Left renal pelvis (tissue), 4 donors: ENCODE results near the gene EHMT2. TPM values are rescaled to one million over a fixed set of nuclear protein-coding genes. Genes with fewer than 3 reads are reported as not detected.
"Not testable (repeated sequence)": the region's sequence is repeated elsewhere in the genome, so short reads cannot be mapped to it uniquely, and the experiment has no call there.

ENCODE experiments used
- DNase-seq, 4 donors: peaks; one replicate each; pipeline ENCODE4 v3.0.0-alpha.2; 2013; ENCODE audit warnings: low read depth in 4 of 4, low spot score in 3 of 4
- polyA plus RNA-seq, 4 donors: library from polyadenylated mRNA; unstranded; fragments of 120-200 nt; gene quantifications; one replicate each; pipeline ENCODE4 v1.2.1, GENCODE V29; 2013; ENCODE audit not compliant: insufficient read length in 4 of 4

EHMT2 gene
- polyA plus RNA-seq, 4 donors, result 69.0 to 99.0 (median 77.6) TPM

DNA sequence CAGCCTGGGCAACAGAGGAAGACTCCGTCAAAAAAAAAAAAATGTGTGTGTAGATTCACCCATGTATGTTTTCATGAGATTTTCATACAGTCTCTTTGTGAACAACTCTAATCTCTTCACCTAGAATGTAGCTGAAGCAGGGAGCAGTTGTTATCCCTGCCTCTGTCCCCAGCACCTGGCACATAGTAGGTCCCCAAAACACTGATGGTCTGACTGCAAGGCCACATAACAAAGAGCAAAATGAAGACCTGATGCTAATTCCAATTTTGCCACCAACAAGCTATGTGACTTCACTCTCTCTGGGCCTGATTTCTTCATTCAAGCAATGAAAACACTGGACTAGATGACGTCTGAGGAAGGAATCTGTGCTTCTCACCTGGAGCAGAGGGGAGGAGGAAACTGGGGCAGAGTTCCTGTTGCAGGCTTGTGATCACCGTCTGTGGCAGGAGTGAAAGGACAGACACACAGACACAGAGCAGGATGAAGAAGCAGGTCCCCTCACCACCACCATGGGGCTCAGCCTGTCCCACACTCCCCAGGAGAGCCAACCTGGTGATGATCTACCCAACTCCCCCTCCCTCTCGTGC is 23.3 kb downstream of the EHMT2 start:
- DNase-seq, result no peak

DNA sequence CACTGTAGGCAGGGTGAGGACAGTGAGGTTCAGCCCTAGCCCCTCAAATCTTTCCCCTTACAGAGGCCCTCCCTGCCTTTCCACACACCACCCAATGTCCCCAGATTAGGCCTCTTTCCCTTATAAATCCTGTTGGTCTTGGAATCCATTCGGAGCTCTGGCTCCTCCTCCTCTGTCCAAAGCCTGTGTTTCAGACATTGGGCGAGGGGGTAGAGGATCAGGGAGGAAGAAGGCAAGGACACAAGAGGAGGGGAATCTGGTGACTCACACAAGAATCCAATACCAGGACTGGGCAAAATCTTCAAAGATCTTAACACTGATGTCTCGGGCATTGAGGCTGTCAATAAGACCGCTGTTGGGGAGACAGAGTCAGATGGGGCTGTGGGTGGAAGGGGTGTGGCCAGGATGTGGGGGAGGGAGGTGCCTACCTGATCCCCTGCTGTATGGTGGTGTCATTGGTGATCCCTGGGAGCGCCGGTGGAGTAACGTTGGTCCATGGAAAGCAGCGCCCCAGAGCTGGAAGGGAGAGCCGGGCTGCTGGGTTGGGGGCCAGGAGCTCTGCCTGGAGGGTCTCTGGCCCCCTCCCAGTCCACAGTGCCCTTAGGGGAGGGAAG is 26.3 kb downstream of the EHMT2 start:
- DNase-seq, result no peak

DNA sequence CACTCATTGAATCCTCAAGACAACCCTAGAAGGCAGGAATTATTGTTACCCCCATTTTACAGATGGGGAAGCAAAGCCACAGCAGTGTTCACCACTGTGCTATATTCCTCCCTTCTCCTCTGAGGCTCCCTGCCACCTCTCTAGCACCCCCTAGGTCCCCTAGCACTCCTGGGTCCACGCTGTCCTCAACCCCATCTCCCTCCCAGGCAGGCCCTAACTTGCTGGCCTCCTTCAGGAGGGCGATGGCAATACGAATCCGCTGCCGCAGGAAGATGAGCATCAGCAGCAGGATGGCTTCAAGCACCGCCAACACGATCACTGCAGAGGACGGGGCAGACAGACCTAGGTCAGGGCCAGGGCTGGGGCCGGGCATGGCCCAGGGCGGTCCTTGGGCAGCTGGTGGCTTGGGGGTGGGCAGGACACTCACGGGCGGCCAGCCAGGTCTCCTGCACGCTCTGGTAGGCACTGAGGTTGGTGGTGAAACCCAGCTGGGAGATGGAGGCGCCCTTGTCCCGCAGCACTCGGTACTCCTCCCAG is 27.0 kb downstream of the EHMT2 start:
- no peak for DNase-seq

DNA sequence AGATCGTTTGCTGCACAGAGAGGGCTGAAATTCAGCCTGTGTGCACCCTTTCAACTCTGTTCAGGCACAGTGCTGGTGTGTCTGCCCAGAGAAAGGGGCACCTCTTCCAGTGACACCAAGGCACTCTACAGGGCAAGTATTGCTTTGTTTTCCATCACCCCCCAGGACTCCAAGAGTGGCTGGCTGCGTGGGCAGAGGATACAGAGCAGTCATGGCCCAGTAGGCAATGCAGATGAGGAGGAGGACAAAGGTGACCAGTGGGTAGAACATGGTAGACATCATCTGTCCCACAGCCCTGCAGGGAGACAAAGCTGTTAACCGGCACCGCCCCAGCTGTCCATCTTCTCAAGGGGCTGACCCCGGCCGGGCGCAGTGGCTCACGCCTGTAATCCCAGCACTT is 28.2 kb downstream of the EHMT2 start:
- no peak for DNase-seq

DNA sequence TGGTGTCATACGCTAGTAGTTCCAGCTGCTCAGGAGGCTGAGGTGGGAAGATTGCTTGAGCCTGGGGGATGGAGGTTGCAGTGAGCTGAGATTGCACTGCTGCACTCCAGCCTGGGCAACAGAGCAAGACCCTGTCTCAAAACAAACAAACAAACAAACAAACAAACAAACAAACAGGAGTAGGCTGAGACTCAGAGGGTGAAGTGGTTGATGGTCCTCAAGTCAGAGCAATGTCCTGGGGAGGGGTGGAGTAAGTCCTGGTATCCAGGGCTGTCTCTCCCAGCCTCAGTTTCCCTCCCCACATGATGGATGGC is 28.9 kb downstream of the EHMT2 start:
- not testable (repeated sequence) for DNase-seq

DNA sequence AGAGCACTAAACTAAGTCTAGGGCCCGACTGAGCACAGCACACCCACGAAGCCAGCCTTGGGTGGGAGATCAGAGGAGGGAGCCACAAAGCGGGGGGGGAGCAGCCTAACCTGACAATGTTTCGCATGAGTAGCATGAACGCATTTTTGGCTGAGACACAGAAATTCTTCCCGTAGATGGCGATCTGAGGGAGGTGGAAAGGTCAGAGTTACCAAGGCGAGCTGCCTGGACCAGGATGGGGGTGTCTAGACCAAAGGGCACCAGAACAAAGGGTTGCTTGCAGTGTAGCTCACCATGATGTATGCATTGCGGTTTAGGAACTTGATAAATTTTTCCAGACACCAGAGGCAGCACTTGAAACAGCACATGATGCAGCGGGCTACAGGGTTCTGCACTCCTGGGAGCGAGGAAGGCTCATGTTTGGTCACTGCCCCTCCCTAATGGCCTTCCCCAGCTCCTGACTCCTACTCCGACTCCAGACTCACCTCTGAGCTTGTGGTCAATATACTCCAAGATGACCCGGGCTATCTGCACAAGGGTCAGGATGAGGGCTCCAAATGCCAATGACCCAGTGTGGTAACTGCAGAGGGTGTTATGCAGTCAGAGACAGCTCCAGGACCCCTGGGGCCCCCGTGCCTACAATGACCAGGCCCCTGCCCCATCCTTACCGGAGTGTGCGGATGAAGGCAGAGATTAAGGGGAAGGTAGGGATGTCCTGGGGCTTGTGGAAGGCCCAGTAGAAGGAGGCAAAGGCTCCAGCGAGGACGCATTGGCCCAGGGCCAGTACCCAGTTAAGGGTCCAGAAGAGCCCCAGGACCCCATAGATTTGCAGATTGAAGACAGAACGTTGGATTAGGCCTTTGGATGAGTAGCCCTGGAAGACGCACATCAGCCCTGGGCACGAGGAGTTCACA is 32.0 kb downstream of the EHMT2 start:
- no peak for DNase-seq

DNA sequence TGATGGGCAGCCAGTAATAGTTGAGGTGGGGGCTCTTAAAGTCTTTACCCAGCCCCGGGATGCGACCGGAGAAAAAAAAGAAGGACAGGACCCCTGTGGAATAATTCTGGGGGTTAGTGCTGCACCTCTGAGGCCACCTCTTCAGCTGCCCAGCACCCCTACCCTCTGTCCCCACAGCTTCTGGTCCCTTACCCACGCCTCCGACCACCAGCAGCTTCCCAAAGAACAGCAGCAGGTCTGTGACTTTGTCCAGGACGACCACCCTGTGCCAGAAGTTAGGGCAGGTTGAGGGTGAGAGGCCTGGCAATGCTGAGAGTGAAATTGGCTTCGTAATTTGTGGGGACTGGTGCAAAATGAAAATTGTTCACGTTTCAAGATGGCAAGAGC is 32.7 kb downstream of the EHMT2 start:
- no peak for DNase-seq

DNA sequence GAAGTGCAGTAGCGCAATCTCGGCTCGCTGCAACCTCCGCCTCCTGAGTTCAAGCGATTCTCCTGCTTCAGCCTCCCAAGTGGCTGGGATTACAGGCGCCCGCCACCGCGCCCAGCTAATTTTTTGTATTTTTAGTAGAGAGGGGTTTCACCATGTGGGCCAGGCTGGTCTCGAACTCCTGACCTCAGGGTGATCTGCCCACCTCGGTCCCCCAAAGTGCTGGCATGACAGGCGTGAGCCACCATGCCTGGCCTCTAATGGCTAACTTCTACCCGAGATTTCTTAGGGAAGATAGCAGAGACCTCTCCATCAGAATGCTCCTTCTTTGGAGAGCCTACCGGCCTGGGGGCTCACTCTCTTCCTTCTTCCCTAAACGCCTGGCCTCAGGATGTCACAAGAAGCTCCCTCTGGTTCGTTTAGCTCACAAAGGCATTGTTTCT is 33.4 kb downstream of the EHMT2 start:
- DNase-seq, result not testable (repeated sequence)

DNA sequence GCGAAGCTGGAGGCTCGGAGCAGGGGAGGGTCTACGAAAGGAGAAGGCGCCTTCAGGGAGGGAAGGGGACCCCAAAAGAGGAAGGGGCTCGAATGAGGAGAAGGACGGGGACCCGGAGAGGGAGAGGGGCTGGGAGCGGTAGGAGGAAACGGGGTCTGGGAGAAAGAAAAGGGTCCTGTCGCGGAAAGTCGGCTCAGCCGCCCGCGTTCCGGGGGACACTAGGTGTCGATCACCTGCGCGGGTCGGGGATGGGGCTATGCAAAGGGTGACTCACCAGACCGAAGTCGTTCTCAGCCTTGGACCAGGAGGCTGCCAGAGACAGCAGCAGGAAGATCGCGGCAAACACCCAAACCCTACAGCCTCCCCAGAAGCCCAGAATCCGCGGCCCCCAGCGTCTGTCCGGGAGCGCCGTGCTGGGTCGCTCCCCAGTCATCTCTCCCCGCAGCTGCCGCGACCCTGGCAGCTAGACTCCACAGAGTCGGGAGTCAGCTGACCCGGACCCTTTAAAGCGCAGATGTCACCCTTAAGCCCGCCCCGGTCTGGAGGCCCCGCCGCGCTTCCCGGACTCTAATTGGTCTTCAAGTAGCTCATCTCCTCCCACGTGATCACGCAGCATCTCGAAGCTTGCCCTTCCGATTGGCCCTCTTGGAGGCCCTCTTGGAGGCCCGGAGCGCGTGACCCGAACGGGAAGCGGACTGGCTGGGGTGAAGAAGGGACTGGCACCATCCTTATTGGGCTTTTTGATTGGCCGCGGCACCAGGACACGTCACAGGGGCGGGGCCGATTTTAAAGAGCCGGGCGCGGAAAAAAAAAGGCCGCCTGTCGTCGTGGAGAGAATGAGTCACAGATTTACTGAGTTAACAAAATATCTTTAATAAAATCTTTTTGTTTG is 34.9 kb downstream of the EHMT2 start, which contains the start of gene NEU1:
TSS of gene NEU1 (minus strand) at position 478 of the 892 bp plus-strand sequence. CDS start at position 433, 45 bp downstream.
- peak; percentile 97 to 100 (median 99) for DNase-seq

DNA sequence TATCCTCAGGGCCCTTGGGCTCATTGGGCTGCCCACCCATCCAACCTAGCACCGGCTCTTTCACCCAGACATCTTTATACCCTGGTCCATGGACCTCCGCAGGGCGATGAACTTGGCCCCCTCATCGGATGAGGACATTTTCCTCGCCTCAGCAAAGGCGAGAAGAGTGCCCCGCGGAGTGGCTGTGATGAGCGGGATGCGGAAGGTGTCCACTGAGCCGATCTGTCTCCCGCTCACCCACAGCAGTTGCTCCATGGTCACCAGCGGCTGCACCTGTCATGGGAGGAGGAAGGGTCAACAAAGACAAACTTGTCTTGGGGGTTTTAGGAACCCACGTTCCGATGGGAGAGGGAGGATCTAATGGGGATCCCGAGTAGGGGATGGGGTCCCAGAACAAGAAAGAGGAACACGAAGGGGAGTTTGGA is 35.6 kb downstream of the EHMT2 start:
- DNase-seq, result no peak

DNA sequence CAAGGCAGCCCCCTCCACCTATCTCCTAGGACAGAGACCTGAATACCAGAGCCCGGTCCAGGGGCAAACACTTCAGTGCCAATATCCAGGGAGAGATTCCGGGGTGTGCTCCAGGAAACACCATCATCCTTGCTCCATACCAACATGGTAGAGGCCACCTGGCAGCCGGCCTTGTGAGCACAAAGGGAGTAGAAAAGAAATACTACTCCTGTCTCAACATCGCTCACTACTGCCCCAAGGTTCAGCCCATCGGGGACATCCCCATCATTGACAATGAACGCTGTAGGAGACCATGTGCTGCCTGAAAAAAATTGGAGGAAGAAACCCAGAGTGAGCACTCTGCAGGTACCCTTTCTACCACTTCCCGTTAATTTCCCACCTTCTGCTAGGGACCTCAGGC is 36.3 kb downstream of the EHMT2 start:
- DNase-seq, result no peak

DNA sequence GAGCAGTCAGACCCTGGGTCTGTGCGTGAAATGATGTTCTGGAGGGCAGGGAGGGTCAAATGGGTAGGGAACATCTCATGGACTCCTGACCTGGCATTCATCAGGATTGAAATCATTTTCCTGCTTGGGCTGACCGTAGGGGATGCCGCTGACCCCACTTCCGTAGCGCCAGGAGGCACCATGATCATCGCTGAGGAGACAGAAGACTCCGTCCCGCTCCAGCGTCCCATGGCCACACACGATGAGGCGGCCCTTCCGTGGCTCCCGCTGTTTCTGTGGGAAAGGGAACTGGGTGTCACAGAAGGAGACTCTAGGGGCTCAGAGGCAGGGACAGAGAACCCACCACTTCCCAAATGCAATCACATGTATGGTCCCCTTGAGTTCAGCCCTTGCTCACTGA is 37.1 kb downstream of the EHMT2 start:
- no peak for DNase-seq

DNA sequence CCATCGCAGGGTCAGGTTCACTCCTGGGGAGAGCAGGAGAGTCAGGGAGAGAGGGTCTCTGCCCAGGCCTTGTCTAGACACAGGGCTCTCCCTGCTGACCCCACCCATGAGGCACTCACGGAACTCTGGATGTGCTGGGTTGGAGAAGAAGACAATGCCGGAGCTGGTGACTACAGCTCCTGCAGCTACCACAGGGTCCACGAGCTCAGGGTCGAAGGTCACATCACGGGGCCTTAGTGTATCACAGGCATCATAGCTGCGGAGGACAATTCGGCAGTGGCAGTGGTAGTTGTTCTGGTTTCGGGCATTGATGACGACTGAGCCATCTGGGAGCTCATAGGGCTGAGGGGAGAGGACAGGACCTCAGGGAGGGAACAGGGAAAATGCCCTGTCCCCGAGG is 37.6 kb downstream of the EHMT2 start:
- no peak for DNase-seq

DNA sequence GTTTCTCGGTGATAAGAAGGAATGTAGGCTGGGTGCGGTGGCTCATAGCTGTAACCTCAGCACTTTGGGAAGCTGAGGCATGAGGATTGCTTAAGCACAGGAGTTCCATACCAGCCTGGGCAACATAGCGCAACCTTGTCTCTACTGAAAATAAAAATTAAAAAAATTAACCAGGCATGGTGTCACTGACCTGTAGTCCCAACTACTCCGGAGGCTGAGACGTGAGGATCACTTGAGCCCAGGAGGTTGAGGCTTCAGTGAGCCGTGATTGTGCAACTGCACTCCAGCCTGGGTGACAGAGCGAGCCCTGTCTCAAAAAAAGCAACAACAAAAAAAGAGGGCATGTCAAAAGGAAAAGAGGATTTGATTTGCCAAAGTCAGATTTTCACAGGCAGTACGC is 38.8 kb downstream of the EHMT2 start:
- DNase-seq, result no peak

DNA sequence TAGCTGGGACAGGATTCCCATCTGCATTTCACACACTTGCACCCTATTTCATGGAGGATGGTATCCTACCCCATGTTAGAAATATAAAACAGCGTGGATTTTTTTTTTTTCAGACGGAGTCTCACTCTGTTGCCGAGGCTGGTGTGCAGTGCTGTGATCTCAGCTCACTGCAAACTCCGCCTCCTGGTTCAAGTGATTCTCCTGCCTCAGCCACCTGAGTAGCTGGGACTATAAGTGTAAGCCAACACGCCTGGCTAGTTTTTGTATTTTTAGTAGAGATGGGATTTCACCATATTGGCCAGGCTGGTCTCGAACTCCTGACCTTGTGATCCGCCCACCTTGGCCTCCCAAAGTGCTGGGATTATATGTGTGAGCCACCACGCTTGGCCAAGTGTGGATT is 39.7 kb downstream of the EHMT2 start:
- DNase-seq, result not testable (repeated sequence)

DNA sequence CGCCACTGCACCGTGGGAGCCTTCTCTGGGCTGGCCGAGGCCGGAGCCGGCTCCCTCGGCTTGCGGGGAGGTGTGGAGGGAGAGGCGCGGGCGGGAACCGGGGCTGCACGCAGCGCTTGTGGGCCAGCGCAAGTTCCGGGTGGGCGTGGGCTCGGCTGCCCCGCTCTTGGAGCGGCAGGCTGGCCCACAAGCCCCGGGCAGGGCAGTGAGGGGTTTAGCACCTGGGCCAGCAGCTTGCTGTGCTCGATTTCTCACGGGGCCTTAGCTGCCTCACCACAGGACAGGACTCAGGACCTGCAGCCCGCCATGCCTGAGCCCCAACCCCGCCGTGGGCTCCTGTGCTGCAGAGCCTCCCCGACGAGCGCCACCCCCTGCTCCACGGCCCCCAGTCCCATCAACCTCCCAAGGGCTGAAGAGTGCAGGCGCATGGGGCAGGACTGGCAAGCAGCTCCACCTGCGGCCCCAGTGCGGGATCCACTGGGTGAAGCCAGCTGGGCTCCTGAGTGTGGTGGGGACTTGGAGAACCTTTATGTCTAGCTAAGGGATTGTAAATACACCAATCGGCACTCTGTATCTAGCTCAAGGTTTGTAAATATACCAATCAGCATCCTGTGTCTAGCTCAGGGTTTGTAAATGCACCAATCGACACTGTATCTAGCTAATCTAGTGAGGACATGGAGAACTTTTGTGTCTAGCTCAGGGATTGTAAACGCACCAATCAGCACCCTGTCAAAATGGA is 45.3 kb downstream of the EHMT2 start:
- DNase-seq, result not testable (repeated sequence)

DNA sequence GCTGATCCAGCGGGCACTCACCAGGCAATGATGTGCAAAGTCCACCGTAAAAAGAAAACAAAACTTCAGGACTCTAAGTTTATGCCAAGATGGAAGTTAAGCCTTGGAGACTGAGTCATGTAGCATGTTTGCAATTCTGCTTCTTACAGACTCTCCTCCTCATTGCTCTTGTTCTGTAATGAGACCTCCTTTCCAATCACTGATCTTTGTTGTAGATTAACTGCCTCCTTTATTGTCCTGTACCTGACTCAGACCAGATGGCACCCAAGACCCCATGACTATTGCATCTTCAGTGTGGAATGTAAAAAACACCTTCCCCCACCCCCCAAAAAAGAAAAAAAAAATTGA is 46.0 kb downstream of the EHMT2 start:
- no peak for DNase-seq

DNA sequence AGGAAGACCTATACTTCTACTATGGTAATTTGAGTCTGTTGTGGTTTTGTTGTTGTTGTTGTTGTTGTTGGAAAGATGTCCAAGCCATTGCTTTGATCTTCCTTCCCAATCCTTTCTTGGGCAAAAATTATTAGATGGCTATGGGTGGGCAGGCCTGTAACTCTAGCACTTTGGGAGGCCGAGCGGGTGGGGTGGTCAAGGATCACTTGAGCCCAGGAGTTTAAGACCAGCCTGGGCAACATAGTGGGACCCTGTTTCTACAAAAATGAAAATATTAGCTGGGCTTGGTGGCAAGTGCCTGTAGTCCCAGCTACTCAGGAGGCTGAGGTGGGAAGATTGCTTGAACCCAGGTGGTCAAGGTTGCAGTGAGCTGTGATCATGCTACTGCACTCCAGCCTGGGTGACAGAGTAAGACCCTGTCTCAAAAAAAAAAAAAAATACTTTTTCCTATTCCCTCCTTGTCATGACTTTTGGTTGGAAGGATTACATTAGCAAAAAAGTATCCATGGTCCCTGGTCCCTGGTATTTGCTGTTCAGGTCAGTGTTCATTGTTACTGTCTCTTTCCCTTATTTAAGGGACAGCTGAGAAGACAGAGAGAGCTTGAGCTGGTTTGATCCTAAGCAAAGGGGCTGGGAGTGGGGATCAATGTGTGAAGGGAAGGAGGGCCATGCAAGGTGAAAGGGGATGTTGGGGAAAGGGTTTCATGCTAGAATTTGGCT is 46.6 kb downstream of the EHMT2 start:
- no peak for DNase-seq

DNA sequence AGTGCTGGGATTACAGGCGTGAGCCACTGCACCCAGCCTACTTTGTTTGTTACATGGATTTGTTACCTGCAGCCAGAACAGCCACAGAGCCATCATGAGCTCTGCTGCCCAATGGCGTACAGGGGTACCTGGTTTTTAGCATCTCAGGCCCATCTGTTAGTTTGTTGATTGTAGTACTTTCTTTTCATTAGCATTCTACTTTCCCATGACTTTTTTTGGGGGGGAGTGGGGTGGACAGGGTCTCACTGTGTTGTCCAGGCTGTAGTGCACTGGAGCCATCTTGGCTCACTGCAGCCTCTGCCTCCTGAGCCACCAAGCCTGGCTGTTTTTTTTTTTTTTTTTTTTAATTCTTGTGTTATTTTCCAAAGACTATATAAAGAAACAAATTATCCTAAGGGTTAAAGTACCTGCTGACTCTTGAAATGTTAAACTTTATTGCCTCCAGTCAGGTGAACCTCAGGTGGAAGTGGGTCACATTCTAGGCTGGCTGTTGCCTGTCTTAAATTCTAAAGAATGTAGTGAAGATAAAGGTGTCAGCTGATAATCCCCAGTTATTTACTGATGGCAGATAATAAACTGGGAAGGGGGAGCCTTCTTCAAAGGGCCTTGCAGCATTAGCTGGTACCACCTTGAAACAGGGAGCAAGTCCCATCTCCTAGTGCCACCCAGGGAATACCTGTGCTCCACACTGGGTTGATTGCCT is 50.1 kb downstream of the EHMT2 start:
- DNase-seq, result no peak
